Measurements from ENCODE around the gene PACS2. TPM values are rescaled to one million over a fixed set of nuclear protein-coding genes. Genes with fewer than 3 reads are reported as not detected.
A peak's percentile ranks its signal among the peaks of the same experiment; 100 is the strongest.
"Not testable (repeated sequence)": the region's sequence is repeated elsewhere in the genome, so short reads cannot be mapped to it uniquely, and the experiment has no call there.

The PACS2 gene
- total RNA-seq, 2 donors from 2014 or later = 48.5 to 124 TPM

DNA sequence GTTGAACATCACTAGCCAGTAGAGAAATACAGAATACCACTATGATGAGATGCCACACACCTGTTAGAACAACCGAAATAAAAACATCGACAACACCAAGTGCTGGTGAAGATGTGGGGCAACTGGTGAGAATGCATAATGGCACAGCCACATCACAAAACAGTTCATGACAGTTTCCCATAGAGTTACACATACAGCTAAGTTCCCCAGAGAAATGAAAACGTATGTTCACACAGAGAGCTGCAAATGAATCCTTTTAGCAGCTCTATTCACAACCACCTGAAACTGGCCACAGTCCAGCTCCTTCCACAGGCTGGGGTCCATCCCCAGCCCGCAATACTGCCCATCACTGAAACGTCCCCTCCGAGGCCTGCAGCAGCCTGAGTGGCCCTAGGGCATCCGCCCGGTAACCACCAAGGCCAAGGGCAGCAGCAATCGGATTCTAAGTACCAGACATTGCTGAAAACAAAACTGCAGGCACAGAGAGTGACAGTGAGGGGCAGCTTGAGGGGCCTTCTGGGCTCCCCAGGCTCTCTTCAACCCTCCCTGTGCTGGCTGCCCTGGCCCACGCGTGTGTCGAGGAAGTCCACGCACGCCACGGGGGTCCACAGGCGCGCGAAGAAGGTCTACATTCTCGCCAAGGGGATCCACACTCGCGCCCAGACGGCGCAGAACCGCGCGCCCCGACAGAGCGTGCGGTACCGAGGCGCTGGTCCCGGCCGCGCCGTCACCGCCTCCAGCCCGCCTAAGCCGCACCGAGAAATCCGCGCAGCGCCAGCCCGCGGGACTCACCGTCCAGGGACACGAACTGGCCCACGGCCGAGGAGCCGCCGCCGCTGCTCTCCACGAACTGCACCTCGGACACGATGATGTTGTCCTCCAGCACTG lies 14.7 kb upstream of the PACS2 start:
- 6% methylated on average over 38 of the region's 54 CpGs for WGBS

DNA sequence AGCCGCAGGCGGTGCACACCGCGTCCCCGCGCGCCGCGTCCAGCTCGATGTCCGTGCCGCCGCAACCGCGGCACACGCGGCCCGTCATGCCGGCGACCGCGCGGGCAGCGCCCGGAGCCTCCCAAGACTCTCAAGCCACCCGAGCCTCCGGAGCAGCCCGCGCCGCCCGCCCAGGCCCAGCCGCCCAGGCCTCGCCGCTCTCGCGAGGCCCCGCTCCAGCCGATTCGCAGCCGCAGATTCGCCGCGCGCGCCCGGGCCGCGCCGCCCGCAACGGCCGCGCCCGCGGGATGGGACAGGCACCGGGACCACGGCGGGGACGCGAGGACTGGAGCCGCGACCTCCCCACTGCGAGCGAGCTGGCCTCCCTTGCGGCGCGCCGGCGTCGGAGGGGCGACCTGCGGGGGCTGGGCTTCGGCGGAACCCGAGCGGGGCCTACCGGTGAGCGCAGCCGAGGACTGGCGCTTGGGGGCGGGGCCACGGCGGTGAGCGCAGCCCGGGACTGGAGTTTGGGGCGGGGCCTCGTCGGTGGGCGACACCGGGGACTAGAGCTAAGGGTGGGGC lies 13.9 kb upstream of the PACS2 start, which contains the start of gene BRF1:
Gene BRF1 (minus strand): TSS at position 460 of the 561 bp plus-strand sequence. CDS start 372 bp downstream, at position 88.
- TF ChIP-seq, protein P1, sequence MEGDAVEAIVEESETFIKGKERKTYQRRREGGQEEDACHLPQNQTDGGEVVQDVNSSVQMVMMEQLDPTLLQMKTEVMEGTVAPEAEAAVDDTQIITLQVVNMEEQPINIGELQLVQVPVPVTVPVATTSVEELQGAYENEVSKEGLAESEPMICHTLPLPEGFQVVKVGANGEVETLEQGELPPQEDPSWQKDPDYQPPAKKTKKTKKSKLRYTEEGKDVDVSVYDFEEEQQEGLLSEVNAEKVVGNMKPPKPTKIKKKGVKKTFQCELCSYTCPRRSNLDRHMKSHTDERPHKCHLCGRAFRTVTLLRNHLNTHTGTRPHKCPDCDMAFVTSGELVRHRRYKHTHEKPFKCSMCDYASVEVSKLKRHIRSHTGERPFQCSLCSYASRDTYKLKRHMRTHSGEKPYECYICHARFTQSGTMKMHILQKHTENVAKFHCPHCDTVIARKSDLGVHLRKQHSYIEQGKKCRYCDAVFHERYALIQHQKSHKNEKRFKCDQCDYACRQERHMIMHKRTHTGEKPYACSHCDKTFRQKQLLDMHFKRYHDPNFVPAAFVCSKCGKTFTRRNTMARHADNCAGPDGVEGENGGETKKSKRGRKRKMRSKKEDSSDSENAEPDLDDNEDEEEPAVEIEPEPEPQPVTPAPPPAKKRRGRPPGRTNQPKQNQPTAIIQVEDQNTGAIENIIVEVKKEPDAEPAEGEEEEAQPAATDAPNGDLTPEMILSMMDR (IDR thresholded peaks at IDR 0.05) = peak in 1 of 4 experiments; percentile 23
- TF ChIP-seq POLR2AphosphoS5 (IDR thresholded peaks at IDR 0.05) (peak; percentile 61), POLR2A (IDR thresholded peaks at IDR 0.05) (no peak)
- H3K27me3 ChIP-seq (replicated peaks; ENCODE audit: insufficient read depth) = no peaks in the 10 kb centered on the region
- intact Hi-C loops (cut with DNase I) = loop anchor here (1.0 kb wide), 1 partner anchor 14 kb away; the partner anchor contains the start of gene PACS2
- peak within 1 kb of the TSS; percentile 70 to 71 for H3K4me3 ChIP-seq
- peak within 1 kb of the TSS; percentile 96 to 97 for H3K27ac ChIP-seq
- DNase-seq (ENCODE audit: low spot score) = peak; percentile 93
- no peaks in the 10 kb centered on the region for H3K36me3 ChIP-seq
- no peaks in the 10 kb centered on the region for H3K9me3 ChIP-seq
- peaks cover 3% of the 10 kb centered on the region for H3K4me1 ChIP-seq (replicated peaks)
- WGBS = 2% methylated on average over 24 of the region's 90 CpGs

More for the DNA sequence above, 14.7 kb upstream of the PACS2 start:
- intact Hi-C loops (cut with DNase I) = no loop called here
- Histone ChIP-seq H3K27me3 (replicated peaks; ENCODE audit: insufficient read depth) (no peaks in the 10 kb centered on the region), H3K9me3 (no peaks in the 10 kb centered on the region), H3K36me3 (no peaks in the 10 kb centered on the region), H3K4me1 (replicated peaks) (peaks cover 3% of the 10 kb centered on the region), H3K4me3 (peak overlapping the region; percentile 70 to 71), H3K27ac (peak overlapping the region; percentile 96 to 97)
- no peak for DNase-seq (ENCODE audit: low spot score)
- TF ChIP-seq POLR2AphosphoS5 (IDR thresholded peaks at IDR 0.05) (no peak), POLR2A (IDR thresholded peaks at IDR 0.05) (no peak)
- TF ChIP-seq, protein P1 (IDR thresholded peaks at IDR 0.05) = no peak

DNA sequence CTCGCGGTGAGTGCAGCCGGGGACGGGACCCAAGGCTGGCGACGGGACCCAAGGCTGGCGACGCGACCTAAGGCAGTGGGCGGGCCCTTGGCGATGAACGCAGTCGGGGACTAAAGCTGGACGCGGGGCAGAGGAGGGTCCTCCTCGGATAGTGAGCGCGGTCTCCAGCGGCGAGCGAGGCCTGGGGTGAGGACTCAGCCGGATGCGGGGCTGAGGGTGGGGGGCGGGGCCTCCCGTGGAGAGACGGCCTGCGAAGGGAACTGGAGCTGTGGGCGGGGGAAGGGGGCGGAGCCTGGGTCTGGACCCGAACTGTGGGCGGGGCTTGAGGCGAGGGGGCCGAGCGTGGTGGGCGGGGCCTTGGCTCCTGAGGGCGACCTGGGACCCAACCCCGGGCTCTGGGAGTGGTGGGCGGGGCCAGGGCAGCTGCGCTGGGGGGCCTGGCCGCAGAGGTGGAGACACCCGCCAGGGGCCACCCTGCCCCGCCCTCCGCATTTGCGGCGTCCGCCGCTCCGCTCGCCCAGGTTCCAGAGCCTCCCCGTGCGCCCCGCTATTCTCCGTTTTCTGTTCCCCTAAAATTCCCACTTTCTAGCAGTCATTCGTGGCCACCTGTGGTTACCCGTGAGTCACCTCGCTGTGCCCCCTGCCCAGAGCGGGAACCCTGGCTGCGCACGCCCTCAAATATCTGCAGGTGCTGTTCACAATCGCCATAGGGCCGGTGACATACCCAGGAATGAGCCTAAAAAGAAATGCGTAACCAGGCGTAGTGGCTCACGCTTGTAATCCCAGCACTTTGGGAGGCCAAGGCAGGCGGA lies 13.2 kb upstream of the PACS2 start:
- WGBS = 7% methylated on average over 57 of the region's 65 CpGs
- TF ChIP-seq, protein P1 (IDR thresholded peaks at IDR 0.05) = no peak
- peak; percentile 22 for TF ChIP-seq POLR2AphosphoS5 (IDR thresholded peaks at IDR 0.05)
- H3K27ac ChIP-seq = peak overlapping the region; percentile 96 to 97

DNA sequence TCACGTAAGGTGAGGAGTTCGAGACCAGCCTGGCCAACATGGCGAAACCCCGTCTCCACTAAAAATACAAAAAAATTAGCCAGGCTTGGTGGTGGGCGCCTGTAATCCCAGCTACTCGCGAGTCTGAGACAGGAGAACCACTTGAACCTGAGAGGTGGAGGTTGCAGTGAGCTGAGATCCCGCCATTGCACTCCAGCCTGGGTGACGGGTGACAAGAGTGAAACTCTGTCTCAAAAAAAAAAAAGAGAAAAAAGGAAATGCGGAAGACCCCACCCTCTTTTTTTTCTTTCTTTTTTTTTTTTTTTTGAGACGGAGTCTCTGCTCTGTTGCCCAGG lies 12.7 kb upstream of the PACS2 start:
- not testable (repeated sequence) for DNase-seq (ENCODE audit: low spot score); H3K36me3 ChIP-seq; H3K9me3 ChIP-seq; H3K27me3 ChIP-seq (replicated peaks; ENCODE audit: insufficient read depth); H3K4me1 ChIP-seq (replicated peaks)
- intact Hi-C loops (cut with DNase I) = loop anchor here (1.0 kb wide), 1 partner anchor 12 kb away; the partner anchor contains the start of gene PACS2
- WGBS = 82% methylated on average over 11 of the region's 11 CpGs
- Histone ChIP-seq H3K4me3 (peak overlapping the region; percentile 70 to 71), H3K27ac (peak overlapping the region in 1 of 2 donors; percentile 97)

More for the DNA sequence above, 13.2 kb upstream of the PACS2 start:
- Histone ChIP-seq H3K27me3 (replicated peaks; ENCODE audit: insufficient read depth) (no peaks in the 10 kb centered on the region), H3K36me3 (no peaks in the 10 kb centered on the region), H3K4me3 (peak overlapping the region; percentile 70 to 71), H3K4me1 (replicated peaks) (peaks cover 3% of the 10 kb centered on the region), H3K9me3 (no peaks in the 10 kb centered on the region)
- intact Hi-C loops (cut with DNase I) = loop anchor here (1.0 kb wide), 1 partner anchor 13 kb away; the partner anchor contains the start of gene PACS2
- DNase-seq (ENCODE audit: low spot score) = peak; percentile 98

DNA sequence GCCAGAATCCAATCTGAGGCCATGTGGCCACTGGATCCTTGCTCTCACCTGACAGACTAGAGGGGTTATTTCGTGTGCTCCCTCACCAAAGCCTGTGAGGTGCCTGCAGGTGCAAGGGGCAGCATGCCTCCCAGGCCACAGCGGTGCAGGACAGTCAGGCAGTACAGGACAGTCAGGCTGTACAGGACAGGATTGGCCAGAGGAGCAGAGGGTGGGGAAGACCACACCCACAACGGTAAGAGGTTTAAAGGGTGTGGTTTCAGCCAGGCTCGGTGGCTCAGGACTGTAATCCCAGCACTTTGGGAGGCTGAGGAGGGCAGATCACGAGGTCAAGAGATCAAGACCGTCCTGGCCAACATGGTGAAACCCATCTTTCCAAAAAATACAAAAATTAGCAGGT lies 10.6 kb upstream of the PACS2 start:
- intact Hi-C loops (cut with DNase I) = no loop called here
- H3K27me3 ChIP-seq (replicated peaks; ENCODE audit: insufficient read depth) = no peaks in the 10 kb centered on the region
- WGBS = 78% methylated on average over 6 of the region's 6 CpGs

More for the DNA sequence above, 10.6 kb upstream of the PACS2 start:
- Histone ChIP-seq H3K9me3 (no peaks in the 10 kb centered on the region), H3K4me3 (no peak overlapping the region), H3K4me1 (replicated peaks) (peaks cover 3% of the 10 kb centered on the region), H3K27ac (no peak overlapping the region), H3K36me3 (no peaks in the 10 kb centered on the region)
- DNase-seq (ENCODE audit: low spot score) = no peak
- TF ChIP-seq POLR2AphosphoS5 (IDR thresholded peaks at IDR 0.05) = no peak
- no peak for TF ChIP-seq POLR2A (IDR thresholded peaks at IDR 0.05)
- TF ChIP-seq, protein P1 (IDR thresholded peaks at IDR 0.05) = no peak

Measured in prostate gland (tissue), 2 donors.